GM12878 (cell line): ENCODE data around the gene EXOC4. TPM values are rescaled to one million over a fixed set of nuclear protein-coding genes. Genes with fewer than 3 reads are reported as not detected.

Source experiments
- ATAC-seq: fragments of 200-7000 bp; cut with Tn5 transposase; 3 replicates; pipeline ENCODE4 v1.9.1; 2020; ENCODE audit warnings: mild to moderate bottlenecking, moderate library complexity
- BruUV-seq: library from RNA; stranded (reverse); fragments of 400-500 nt; replicated peaks from 2 replicates; lab custom pipeline; 2021; lab: Mats Ljungman, UMichigan
- CTCF ChIA-PET: fragments of 300-600 bp; sonication (Branson Sonifier 250); formaldehyde crosslinking; extraction: SDS; loops from one replicate; lab custom pipeline; 2021; ENCODE audit warnings: inconsistent platforms; lab: Yijun Ruan, JAX
- POLR2A ChIA-PET: fragments of 350-600 bp; formaldehyde crosslinking; extraction: SDS; loops from one replicate; lab custom pipeline; 2021; ENCODE audit warnings: inconsistent platforms; lab: Charles Lee
- RAD21 ChIA-PET: fragments of 300-600 bp; sonication (Branson Sonifier 250); formaldehyde crosslinking; loops from one replicate; lab custom pipeline; 2023; ENCODE audit warnings: antibody characterized with exemption; ENCODE audit not compliant: unreplicated experiment; lab: Charles Lee
- SMC1A ChIA-PET: fragments of 300-600 bp; sonication (Branson Sonifier 250); formaldehyde crosslinking; loops from one replicate; lab custom pipeline; 2023; ENCODE audit not compliant: unreplicated experiment, uncharacterized antibody; lab: Charles Lee
- DNase-seq: peaks from one replicate; pipeline ENCODE4 v3.0.0-alpha.2; 2011; ENCODE audit warnings: low read depth, low spot score
- FAIRE-seq: peaks from 3 replicates; lab custom pipeline; 2011; peaks lifted over from hg19 to GRCh38; lab: Jason Lieb, UNC
- H2AFZ ChIP-seq: 2 replicates; pipeline ENCODE4 v1.6.0; 2011; ENCODE audit warnings: low read depth, low read length, control low read depth; ENCODE audit not compliant: control insufficient read depth
- H3K27ac ChIP-seq: 2 replicates; pipeline ENCODE4 v1.5.1; 2011; ENCODE audit warnings: control low read depth; ENCODE audit not compliant: control insufficient read depth, insufficient read depth
- H3K27me3 ChIP-seq, 2 experiments: replicated peaks in 1 of 2; 2 replicates each; pipeline versions ENCODE4 v1.6.0 to v1.6.1; 2011; ENCODE audit warnings: low read length in 1 of 2; ENCODE audit not compliant: control insufficient read depth in 2 of 2, insufficient read depth in 2 of 2
- H3K36me3 ChIP-seq, 2 experiments: 2 replicates each; pipeline ENCODE4 v1.5.1; 2011; ENCODE audit warnings: low read length in 1 of 2; ENCODE audit not compliant: control insufficient read depth in 2 of 2, insufficient read depth in 2 of 2
- H3K4me1 ChIP-seq: 2 replicates; pipeline ENCODE4 v1.6.1; 2011; ENCODE audit warnings: mild to moderate bottlenecking, low read length, moderate library complexity, mixed read lengths; ENCODE audit not compliant: control insufficient read depth, insufficient read depth
- H3K4me2 ChIP-seq: 2 replicates; pipeline ENCODE4 v1.6.0; 2011; ENCODE audit warnings: control low read depth; ENCODE audit not compliant: control insufficient read depth, insufficient read depth
- H3K4me3 ChIP-seq: fragments of 200-600 bp; sonication (generic); 2 replicates; pipeline ENCODE4 v1.5.1; 2016
- H3K79me2 ChIP-seq: 2 replicates; pipeline ENCODE4 v1.6.0; 2011; ENCODE audit warnings: low read length; ENCODE audit not compliant: control insufficient read depth, insufficient read depth
- H3K9ac ChIP-seq: 2 replicates; pipeline ENCODE4 v1.8.0; 2011; ENCODE audit warnings: low read length, control low read depth, mixed read lengths; ENCODE audit not compliant: control insufficient read depth, insufficient read depth
- H3K9me3 ChIP-seq: replicated peaks from 3 replicates; pipeline ENCODE4 v1.5.1; 2011; ENCODE audit warnings: mild to moderate bottlenecking, low read length; ENCODE audit not compliant: control insufficient read depth, insufficient read depth
- H4K20me1 ChIP-seq: 2 replicates; pipeline ENCODE4 v1.6.0; 2011; ENCODE audit not compliant: control insufficient read depth, insufficient read depth
- CREB1 ChIP-seq: IDR thresholded peaks from 2 replicates; pipeline ENCODE4 v1.6.1; 2012; ENCODE audit warnings: low read depth, mild to moderate bottlenecking, inconsistent platforms
- CTCF ChIP-seq, 3 experiments: IDR thresholded peaks in 2 of 3; conservative IDR thresholded peaks in 1 of 3; 2 replicates each; pipeline ENCODE4 v1.5.1; 2011; ENCODE audit warnings: low read depth in 3 of 3, low read length in 3 of 3, mild to moderate bottlenecking in 3 of 3, control low read depth in 2 of 3, moderate library complexity in 2 of 3, inconsistent platforms in 1 of 3, mixed read lengths in 1 of 3; ENCODE audit not compliant: control insufficient read depth in 2 of 3, insufficient read depth in 1 of 3; ENCODE audit errors: extremely low read depth in 1 of 3
- EZH2 ChIP-seq: IDR thresholded peaks from 2 replicates; pipeline ENCODE4 v1.6.1; 2012; ENCODE audit warnings: low read depth, mild to moderate bottlenecking, control low read depth, inconsistent platforms, low read length, borderline replicate concordance; ENCODE audit not compliant: control insufficient read depth
- RUNX3 ChIP-seq: IDR thresholded peaks from 2 replicates; pipeline ENCODE4 v1.6.1; 2012; ENCODE audit warnings: low read length, inconsistent platforms
- WGBS: methylation state at CpG from one replicate; pipeline ENCODE4 v1.1.6; 2016; ENCODE audit warnings: low lambda C conversion rate; ENCODE audit not compliant: insufficient replicate concordance, insufficient coverage; ENCODE audit errors: missing lambda C conversion rate; 5-methylcytosine and 5-hydroxymethylcytosine counted together
- in situ Hi-C: fragments of 300-500 bp; cut with MboI; formaldehyde crosslinking; loops from 9 replicates; pipeline ENCODE4 v1.14.3; 2018; ENCODE audit warnings: mixed read lengths
- intact Hi-C: fragments of 100-400 bp; cut with micrococcal nuclease; formaldehyde crosslinking; loops from one replicate; pipeline ENCODE4 v1.14.2; 2022; ENCODE audit not compliant: unreplicated experiment
- polyA plus RNA-seq, 11 experiments: library from polyadenylated mRNA; depleted of rRNA in 4 of 11; unstranded in 6 of 11; stranded (reverse) in 5 of 11; fragments of >200 nt; fragmentation: Nextera tagmentation in 4 of 11; fragmentation: Illumina TruSeq in 1 of 11; extraction: Ambion mirVana in 4 of 11; extraction: Trizol in 1 of 11; gene quantifications; 1 replicate in 1 of 11; 2 replicates in 10 of 11; pipeline versions ENCODE4 v1.2.1 to v1.2.3, GENCODE V29; 2011 to 2016; ENCODE audit warnings: inconsistent platforms in 2 of 11, missing spikeins in 2 of 11, low read depth in 1 of 11
- total RNA-seq, 4 experiments: library from RNA; depleted of rRNA in 3 of 4; stranded (reverse); fragments of >200 nt in 3 of 4; fragmentation: Illumina TruSeq in 1 of 4; extraction: Trizol in 1 of 4; gene quantifications; 2 replicates each; pipeline versions ENCODE4 v1.2.1 to v1.2.3, GENCODE V29; 2013 to 2021
- TF ChIP-seq, protein P1 (sequence below): IDR thresholded peaks from 2 replicates; pipeline ENCODE4 v1.6.1; 2011; ENCODE audit warnings: low read depth, low read length, improper control_type of control experiment, borderline replicate concordance

EXOC4 gene
- total and polyA plus RNA-seq, 10 of the 15 experiments (the other 5 are each of a cell fraction or from before 2014, with no cell fraction given): 13.2 to 44.5 (median 29.6) TPM

DNA sequence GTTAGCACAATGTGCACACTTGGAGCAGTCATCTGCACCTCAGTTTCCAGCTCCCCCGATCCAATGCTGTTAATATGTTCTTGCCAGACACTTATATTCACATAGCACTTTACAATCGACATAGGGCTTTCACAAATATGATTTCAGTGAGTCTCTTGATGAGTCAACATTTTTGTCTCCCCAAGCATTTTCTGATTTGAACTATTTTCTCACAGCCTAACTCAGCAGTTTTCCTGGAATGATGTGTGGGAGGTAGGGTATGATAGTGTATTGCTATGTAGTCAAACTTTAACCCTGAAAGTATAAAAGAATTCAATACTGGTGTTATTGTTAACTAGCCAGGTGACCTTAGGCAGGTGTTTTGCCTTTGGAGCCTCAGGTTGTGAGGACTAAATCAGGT, 791.8 kb downstream of the EXOC4 start:
- Histone ChIP-seq H3K4me1 (no peaks in the 10 kb centered on the region), H2AFZ (no peak overlapping the region), H3K36me3 (no peaks in the 10 kb centered on the region), H3K27ac (no peak overlapping the region), H4K20me1 (no peaks in the 10 kb centered on the region)
- whole genome bisulfite sequencing: 71% methylated on average over 2 of the region's 2 CpGs
- ChIA-PET RAD21 (no interaction called here), SMC1A (no interaction called here)
- DNase-seq (no peak), FAIRE-seq (no peak)
- intact Hi-C loops: no loop called here
- in situ Hi-C loops: no loop called here
- no peak for TF ChIP-seq CTCF (IDR thresholded peaks at IDR 0.05 in 2 of 3, conservative IDR thresholded peaks at IDR 0.05 in 1 of 3; ENCODE audit: control insufficient read depth in 2 of 3, extremely low read depth in 1 of 3, insufficient read depth in 1 of 3, low read depth in 3 of 3, low read length in 3 of 3)
- TF ChIP-seq, protein P1, sequence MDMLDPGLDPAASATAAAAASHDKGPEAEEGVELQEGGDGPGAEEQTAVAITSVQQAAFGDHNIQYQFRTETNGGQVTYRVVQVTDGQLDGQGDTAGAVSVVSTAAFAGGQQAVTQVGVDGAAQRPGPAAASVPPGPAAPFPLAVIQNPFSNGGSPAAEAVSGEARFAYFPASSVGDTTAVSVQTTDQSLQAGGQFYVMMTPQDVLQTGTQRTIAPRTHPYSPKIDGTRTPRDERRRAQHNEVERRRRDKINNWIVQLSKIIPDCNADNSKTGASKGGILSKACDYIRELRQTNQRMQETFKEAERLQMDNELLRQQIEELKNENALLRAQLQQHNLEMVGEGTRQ: no peak
- TF ChIP-seq, all 136 proteins: peak for 0
- no TSS peak for BruUV-seq
- Histone ChIP-seq H3K9ac (no peak overlapping the region), H3K9me3 (no peaks in the 10 kb centered on the region), H3K4me2 (no peak overlapping the region), H3K4me3 (no peak overlapping the region), H3K79me2 (no peaks in the 10 kb centered on the region), H3K27me3 (no peaks in the 10 kb centered on the region)
- ChIA-PET CTCF (no interaction called here), POLR2A (no interaction called here)
- ATAC-seq: no peak

GRCh38 chr7:134045716-134046115, 792.8 kb downstream of the EXOC4 start:
- no peaks in the 10 kb centered on the region for H3K4me1 ChIP-seq
- 71% methylated on average over 4 of the region's 4 CpGs for WGBS
- ATAC-seq (no peak), DNase-seq (no peak), FAIRE-seq (no peak)
- no peak overlapping the region for H2AFZ ChIP-seq
- ChIA-PET SMC1A (interaction anchor here (1.4 kb wide), 2 partner anchors 9 to 14 kb away, joined by 3 to 6 read pairs; no protein-coding TSS in a partner anchor), RAD21 (no interaction called here), POLR2A (no interaction called here), CTCF (interaction anchor here (0.5 kb wide), 1 partner anchor 278 kb away, joined by 4 read pairs; no protein-coding TSS in a partner anchor)
- BruUV-seq: no TSS peak
- no peaks in the 10 kb centered on the region for H3K79me2 ChIP-seq
- H3K4me2 ChIP-seq: no peak overlapping the region
- no peaks in the 10 kb centered on the region for H4K20me1 ChIP-seq
- H3K27me3 ChIP-seq: no peaks in the 10 kb centered on the region
- no peak overlapping the region for H3K9ac ChIP-seq
- TF ChIP-seq RUNX3 (0 out of 2 replicates have a peak, but pooled peaks have one; percentile 12), CREB1 (no peak), EZH2 (no peak)
- intact Hi-C loops: no loop called here
- no peak overlapping the region for H3K4me3 ChIP-seq
- H3K27ac ChIP-seq: no peak overlapping the region
- H3K9me3 ChIP-seq: no peaks in the 10 kb centered on the region
- in situ Hi-C loops: no loop called here
- no peaks in the 10 kb centered on the region for H3K36me3 ChIP-seq
